ENCODE measurements around the gene OGN. TPM values are rescaled to one million over a fixed set of nuclear protein-coding genes. Genes with fewer than 3 reads are reported as not detected.

OGN gene
- total and polyA plus RNA-seq, 2 donors (not counting 1 experiment from before 2014, with no cell fraction given), result not detected

GRCh38 chr9:92385477-92385876 is 18.9 kb downstream of the OGN start:
- H3K27ac ChIP-seq (ENCODE audit: low read length in 2 of 2), result no peak overlapping the region
- no peaks in the 10 kb centered on the region for H3K9me3 Mint-ChIP-seq (ENCODE audit: insufficient read depth)
- no peak overlapping the region for H3K4me3 ChIP-seq (ENCODE audit: control extremely low read depth in 1 of 5, extremely low read depth in 1 of 5, insufficient read depth in 1 of 5, low read depth in 2 of 5, low read length in 4 of 5)

GRCh38 chr9:92385001-92385400 is 19.4 kb downstream of the OGN start:
- no peak for TF ChIP-seq CTCF (IDR thresholded peaks at IDR 0.05)
- TF ChIP-seq EZH2 (IDR thresholded peaks at IDR 0.05; ENCODE audit: borderline replicate concordance, insufficient read depth, low read depth, low read length, poor library complexity, severe bottlenecking), result no peak
- Histone ChIP-seq H4K20me1 (ENCODE audit: control insufficient read depth, insufficient read depth, low read length, poor library complexity, severe bottlenecking) (no peaks in the 10 kb centered on the region), H3K4me3 (ENCODE audit: control extremely low read depth in 1 of 5, extremely low read depth in 1 of 5, insufficient read depth in 1 of 5, low read depth in 2 of 5, low read length in 4 of 5) (no peak overlapping the region), H2AFZ (ENCODE audit: insufficient read depth, low read depth, low read length, poor library complexity, severe bottlenecking) (no peak overlapping the region), H3K79me2 (ENCODE audit: control insufficient read depth, insufficient read depth, low read length) (no peaks in the 10 kb centered on the region), H3K9me3 (ENCODE audit: control extremely low read depth in 1 of 3, control insufficient read depth in 2 of 3, insufficient read depth in 1 of 3, low read length in 2 of 3) (no peaks in the 10 kb centered on the region), H3K27ac (ENCODE audit: low read length in 2 of 2) (no peak overlapping the region), H3K4me2 (replicated peaks; ENCODE audit: low read depth, low read length, poor library complexity, severe bottlenecking) (no peak overlapping the region), H3K36me3 (replicated peaks in 1 of 2; ENCODE audit: control extremely low read depth in 1 of 2, control insufficient read depth in 1 of 2, extremely low read depth in 1 of 2, insufficient read depth in 2 of 2, low read length in 1 of 2) (no peaks in the 10 kb centered on the region), H3K4me1 (ENCODE audit: control insufficient read depth in 2 of 2, insufficient read depth in 2 of 2, low read length in 2 of 2) (no peaks in the 10 kb centered on the region), H3K9ac (ENCODE audit: low read length) (no peak overlapping the region), H3K27me3 (replicated peaks in 1 of 4; ENCODE audit: control extremely low read depth in 1 of 4, control insufficient read depth in 3 of 4, insufficient read depth in 4 of 4, low read length in 3 of 4) (no peaks in the 10 kb centered on the region)
- ChIA-PET POLR2A (no interaction called here), CTCF (no interaction called here)
- DNase-seq, result no peak
- no peaks in the 10 kb centered on the region for H3K4me1 Mint-ChIP-seq
- H3K9me3 Mint-ChIP-seq (ENCODE audit: insufficient read depth), result no peaks in the 10 kb centered on the region
- WGBS (ENCODE audit: insufficient coverage), result no CpG with 5 or more reads among the region's 3 CpGs
- no peak overlapping the region for H3K4me3 Mint-ChIP-seq
- ATAC-seq (ENCODE audit: low read depth), result no peak
- no peak overlapping the region for H3K27ac Mint-ChIP-seq
- intact Hi-C loops (cut with micrococcal nuclease), result no loop called here
- no peaks in the 10 kb centered on the region for H3K27me3 Mint-ChIP-seq

More at GRCh38 chr9:92385477-92385876, 18.9 kb downstream of the OGN start:
- no peak overlapping the region for H3K9ac ChIP-seq (ENCODE audit: low read length)
- DNase-seq (no peak), ATAC-seq (ENCODE audit: low read depth) (no peak)
- POLR2A ChIA-PET, result no interaction called here
- H2AFZ ChIP-seq (ENCODE audit: insufficient read depth, low read depth, low read length, poor library complexity, severe bottlenecking), result no peak overlapping the region
- Mint-ChIP-seq H3K27me3 (no peaks in the 10 kb centered on the region), H3K27ac (no peak overlapping the region), H3K4me1 (no peaks in the 10 kb centered on the region), H3K4me3 (no peak overlapping the region)
- no peak overlapping the region for H3K4me2 ChIP-seq (replicated peaks; ENCODE audit: low read depth, low read length, poor library complexity, severe bottlenecking)
- intact Hi-C loops (cut with micrococcal nuclease), result no loop called here
- H3K79me2 ChIP-seq (ENCODE audit: control insufficient read depth, insufficient read depth, low read length), result no peaks in the 10 kb centered on the region
- CTCF ChIA-PET, result no interaction called here
- no peaks in the 10 kb centered on the region for H4K20me1 ChIP-seq (ENCODE audit: control insufficient read depth, insufficient read depth, low read length, poor library complexity, severe bottlenecking)
- no peaks in the 10 kb centered on the region for H3K4me1 ChIP-seq (ENCODE audit: control insufficient read depth in 2 of 2, insufficient read depth in 2 of 2, low read length in 2 of 2)
- no peaks in the 10 kb centered on the region for H3K27me3 ChIP-seq (replicated peaks in 1 of 4; ENCODE audit: control extremely low read depth in 1 of 4, control insufficient read depth in 3 of 4, insufficient read depth in 4 of 4, low read length in 3 of 4)
- 94% methylated on average over 5 of the region's 6 CpGs for whole genome bisulfite sequencing (ENCODE audit: insufficient coverage)
- H3K36me3 ChIP-seq (replicated peaks in 1 of 2; ENCODE audit: control extremely low read depth in 1 of 2, control insufficient read depth in 1 of 2, extremely low read depth in 1 of 2, insufficient read depth in 2 of 2, low read length in 1 of 2), result no peaks in the 10 kb centered on the region
- no peaks in the 10 kb centered on the region for H3K9me3 ChIP-seq (ENCODE audit: control extremely low read depth in 1 of 3, control insufficient read depth in 2 of 3, insufficient read depth in 1 of 3, low read length in 2 of 3)
- TF ChIP-seq CTCF (IDR thresholded peaks at IDR 0.05) (no peak), EZH2 (IDR thresholded peaks at IDR 0.05; ENCODE audit: borderline replicate concordance, insufficient read depth, low read depth, low read length, poor library complexity, severe bottlenecking) (no peak)
